ENCODE data around the gene LCA5.
"Not testable (repeated sequence)": the region's sequence is repeated elsewhere in the genome, so short reads cannot be mapped to it uniquely, and the experiment has no call there.

The LCA5 gene

GRCh38 chr6:79466207-79466834 lies 70.9 kb downstream of the LCA5 start:
- no peak for DNase-seq (ENCODE audit: low read depth)

- DNase-seq (ENCODE audit: low read depth): no peak
Measured at GRCh38 chr6:79465381-79465780, 71.8 kb downstream of the LCA5 start.

GRCh38 chr6:79463621-79464050 lies 73.6 kb downstream of the LCA5 start:
- no peak for DNase-seq (ENCODE audit: low read depth)

- no peak for DNase-seq (ENCODE audit: low read depth)
Measured at GRCh38 chr6:79461205-79461604, 76.0 kb downstream of the LCA5 start.

- DNase-seq (ENCODE audit: low read depth): no peak
Measured at GRCh38 chr6:79455446-79455845, 81.8 kb downstream of the LCA5 start.

- DNase-seq (ENCODE audit: low read depth): peak; percentile 21
Measured at GRCh38 chr6:79453558-79454042, 83.6 kb downstream of the LCA5 start.

GRCh38 chr6:79450984-79451383 lies 86.2 kb downstream of the LCA5 start:
- no peak for DNase-seq (ENCODE audit: low read depth)

- no peak for DNase-seq (ENCODE audit: low read depth)
Measured at GRCh38 chr6:79446006-79446405, 91.2 kb downstream of the LCA5 start.

GRCh38 chr6:79443876-79444275 lies 93.4 kb downstream of the LCA5 start:
- DNase-seq (ENCODE audit: low read depth): not testable (repeated sequence)

- no peak for DNase-seq (ENCODE audit: low read depth)
Measured at GRCh38 chr6:79441192-79441591, 96.0 kb downstream of the LCA5 start.

GRCh38 chr6:79440598-79440997 lies 96.6 kb downstream of the LCA5 start:
- no peak for DNase-seq (ENCODE audit: low read depth)

GRCh38 chr6:79438030-79438429 lies 99.2 kb downstream of the LCA5 start:
- no peak for DNase-seq (ENCODE audit: low read depth)

GRCh38 chr6:79436241-79436640 lies 101.0 kb downstream of the LCA5 start:
- DNase-seq (ENCODE audit: low read depth): no peak

- DNase-seq (ENCODE audit: low read depth): no peak
Measured at GRCh38 chr6:79435746-79436145, 101.5 kb downstream of the LCA5 start.

All from GM04503 (cell line).